ENCODE results near the gene DDAH2.

- TF ChIP-seq, protein P1, sequence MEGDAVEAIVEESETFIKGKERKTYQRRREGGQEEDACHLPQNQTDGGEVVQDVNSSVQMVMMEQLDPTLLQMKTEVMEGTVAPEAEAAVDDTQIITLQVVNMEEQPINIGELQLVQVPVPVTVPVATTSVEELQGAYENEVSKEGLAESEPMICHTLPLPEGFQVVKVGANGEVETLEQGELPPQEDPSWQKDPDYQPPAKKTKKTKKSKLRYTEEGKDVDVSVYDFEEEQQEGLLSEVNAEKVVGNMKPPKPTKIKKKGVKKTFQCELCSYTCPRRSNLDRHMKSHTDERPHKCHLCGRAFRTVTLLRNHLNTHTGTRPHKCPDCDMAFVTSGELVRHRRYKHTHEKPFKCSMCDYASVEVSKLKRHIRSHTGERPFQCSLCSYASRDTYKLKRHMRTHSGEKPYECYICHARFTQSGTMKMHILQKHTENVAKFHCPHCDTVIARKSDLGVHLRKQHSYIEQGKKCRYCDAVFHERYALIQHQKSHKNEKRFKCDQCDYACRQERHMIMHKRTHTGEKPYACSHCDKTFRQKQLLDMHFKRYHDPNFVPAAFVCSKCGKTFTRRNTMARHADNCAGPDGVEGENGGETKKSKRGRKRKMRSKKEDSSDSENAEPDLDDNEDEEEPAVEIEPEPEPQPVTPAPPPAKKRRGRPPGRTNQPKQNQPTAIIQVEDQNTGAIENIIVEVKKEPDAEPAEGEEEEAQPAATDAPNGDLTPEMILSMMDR (IDR thresholded peaks at IDR 0.05; ENCODE audit: insufficient read depth, low read depth, low read length), result no peak
- no peak for TF ChIP-seq EZH2 (IDR thresholded peaks at IDR 0.05; ENCODE audit: insufficient read depth, low read length)
Measured at GRCh38 chr6:31713465-31713864, 15.6 kb downstream of the DDAH2 start.
